Muscle layer of duodenum (tissue), 2 donors: ENCODE data around the gene PATJ.
"Not testable (repeated sequence)": the region's sequence is repeated elsewhere in the genome, so short reads cannot be mapped to it uniquely, and the experiment has no call there.

Experiments
- H3K27ac ChIP-seq: one replicate; pipeline ENCODE4 v1.7.0; 2013; ENCODE audit warnings: mild to moderate bottlenecking, low read length
- H3K27me3 ChIP-seq: one replicate; pipeline ENCODE4 v1.7.0; 2013; ENCODE audit warnings: low read depth, mild to moderate bottlenecking, control low read depth, low read length
- H3K36me3 ChIP-seq, 2 donors: one replicate each; pipeline ENCODE4 v1.7.0; 2013; ENCODE audit warnings: low read length in 2 of 2, control low read depth in 1 of 2, mild to moderate bottlenecking in 1 of 2; ENCODE audit not compliant: insufficient read depth in 2 of 2, control insufficient read depth in 1 of 2
- H3K4me1 ChIP-seq, 2 donors: one replicate each; pipeline ENCODE4 v1.7.0; 2013; ENCODE audit warnings: low read length in 2 of 2, mild to moderate bottlenecking in 2 of 2, control low read depth in 1 of 2, moderate library complexity in 1 of 2; ENCODE audit not compliant: insufficient read depth in 2 of 2, control insufficient read depth in 1 of 2
- H3K4me3 ChIP-seq, 2 donors: one replicate each; pipeline ENCODE4 v1.7.0; 2013; ENCODE audit warnings: low read length in 2 of 2, low read depth in 1 of 2, mild to moderate bottlenecking in 1 of 2
- H3K9me3 ChIP-seq, 2 donors: one replicate each; pipeline ENCODE4 v1.7.0; 2013; ENCODE audit warnings: low read length in 2 of 2, control low read depth in 1 of 2, mild to moderate bottlenecking in 1 of 2; ENCODE audit not compliant: control insufficient read depth in 1 of 2
- donor health status: healthy.

PATJ gene

GRCh38 chr1:62208970-62209369, 466.7 kb downstream of the PATJ start:
- H3K27ac ChIP-seq = no peak overlapping the region

GRCh38 chr1:62209931-62210595, 467.8 kb downstream of the PATJ start:
- no peaks in the 10 kb centered on the region for H3K4me1 ChIP-seq
- no peaks in the 10 kb centered on the region for H3K27me3 ChIP-seq
- H3K27ac ChIP-seq = no peak overlapping the region
- peaks cover 5 to 22% of the 10 kb centered on the region in 2 donors for H3K9me3 ChIP-seq
- H3K4me3 ChIP-seq = no peak overlapping the region
- no peaks in the 10 kb centered on the region for H3K36me3 ChIP-seq

More at GRCh38 chr1:62208970-62209369, 466.7 kb downstream of the PATJ start:
- Histone ChIP-seq H3K4me3 (no peak overlapping the region), H3K36me3 (no peaks in the 10 kb centered on the region), H3K27me3 (no peaks in the 10 kb centered on the region), H3K4me1 (no peaks in the 10 kb centered on the region), H3K9me3 (peaks cover 5 to 22% of the 10 kb centered on the region in 2 donors)

GRCh38 chr1:62210960-62211359, 468.7 kb downstream of the PATJ start:
- peaks cover 5 to 22% of the 10 kb centered on the region in 2 donors for H3K9me3 ChIP-seq
- no peaks in the 10 kb centered on the region for H3K36me3 ChIP-seq
- no peak overlapping the region for H3K4me3 ChIP-seq
- H3K27me3 ChIP-seq = no peaks in the 10 kb centered on the region
- no peaks in the 10 kb centered on the region for H3K4me1 ChIP-seq
- H3K27ac ChIP-seq = no peak overlapping the region

- Histone ChIP-seq H3K9me3 (peaks cover 5 to 22% of the 10 kb centered on the region in 2 donors), H3K36me3 (no peaks in the 10 kb centered on the region), H3K27me3 (no peaks in the 10 kb centered on the region), H3K4me3 (no peak overlapping the region), H3K4me1 (no peaks in the 10 kb centered on the region), H3K27ac (no peak overlapping the region)
These were observed 470.1 kb downstream of the PATJ start for GRCh38 chr1:62212411-62212810.

- no peak overlapping the region for H3K27ac ChIP-seq
- no peaks in the 10 kb centered on the region for H3K36me3 ChIP-seq
- H3K4me3 ChIP-seq = no peak overlapping the region
- H3K9me3 ChIP-seq = peaks cover 5 to 22% of the 10 kb centered on the region in 2 donors
- no peaks in the 10 kb centered on the region for H3K4me1 ChIP-seq
- no peaks in the 10 kb centered on the region for H3K27me3 ChIP-seq
These were observed 471.0 kb downstream of the PATJ start for GRCh38 chr1:62213075-62213914.

- no peaks in the 10 kb centered on the region for H3K9me3 ChIP-seq
- no peak overlapping the region for H3K27ac ChIP-seq
- H3K4me3 ChIP-seq = no peak overlapping the region
- no peaks in the 10 kb centered on the region for H3K27me3 ChIP-seq
- no peaks in the 10 kb centered on the region for H3K36me3 ChIP-seq
- no peaks in the 10 kb centered on the region for H3K4me1 ChIP-seq
These were observed 476.3 kb downstream of the PATJ start for GRCh38 chr1:62218604-62219003.

- not testable (repeated sequence) for H3K4me1 ChIP-seq, H3K4me3 ChIP-seq, H3K9me3 ChIP-seq, H3K36me3 ChIP-seq, H3K27ac ChIP-seq, H3K27me3 ChIP-seq
These were observed 478.2 kb downstream of the PATJ start for GRCh38 chr1:62220456-62220855.

GRCh38 chr1:62221171-62221570, 478.9 kb downstream of the PATJ start:
- Histone ChIP-seq H3K4me3 (no peak overlapping the region), H3K36me3 (no peaks in the 10 kb centered on the region), H3K27ac (no peak overlapping the region), H3K27me3 (no peaks in the 10 kb centered on the region), H3K4me1 (no peaks in the 10 kb centered on the region), H3K9me3 (no peaks in the 10 kb centered on the region)

- Histone ChIP-seq H3K27ac (no peak overlapping the region), H3K4me1 (no peaks in the 10 kb centered on the region), H3K27me3 (no peaks in the 10 kb centered on the region), H3K4me3 (no peak overlapping the region), H3K36me3 (no peaks in the 10 kb centered on the region), H3K9me3 (no peaks in the 10 kb centered on the region)
These were observed 480.0 kb downstream of the PATJ start for GRCh38 chr1:62222321-62222720.

GRCh38 chr1:62224182-62224581, 481.9 kb downstream of the PATJ start:
- H3K4me3 ChIP-seq = no peak overlapping the region
- H3K36me3 ChIP-seq = no peaks in the 10 kb centered on the region
- H3K27me3 ChIP-seq = no peaks in the 10 kb centered on the region
- no peaks in the 10 kb centered on the region for H3K4me1 ChIP-seq
- H3K27ac ChIP-seq = no peak overlapping the region
- no peaks in the 10 kb centered on the region for H3K9me3 ChIP-seq

- no peak overlapping the region for H3K27ac ChIP-seq
These were observed 485.2 kb downstream of the PATJ start for GRCh38 chr1:62227496-62227895.

More at GRCh38 chr1:62227496-62227895, 485.2 kb downstream of the PATJ start:
- H3K4me1 ChIP-seq = no peaks in the 10 kb centered on the region
- no peaks in the 10 kb centered on the region for H3K9me3 ChIP-seq
- no peaks in the 10 kb centered on the region for H3K27me3 ChIP-seq
- no peak overlapping the region for H3K4me3 ChIP-seq
- H3K36me3 ChIP-seq = no peaks in the 10 kb centered on the region
